PFSK-1 (cell line): ENCODE data around the gene IL4I1.

Experiments used
- POLR2AphosphoS5 ChIP-seq: IDR thresholded peaks from 2 replicates; pipeline ENCODE4 v1.6.1; 2012; ENCODE audit warnings: low read depth, mild to moderate bottlenecking, control low read depth, low read length, moderate library complexity
- SIN3A ChIP-seq: IDR thresholded peaks from 2 replicates; pipeline ENCODE4 v1.6.1; 2012; ENCODE audit warnings: mild to moderate bottlenecking, low read length, moderate library complexity, borderline replicate concordance; ENCODE audit not compliant: insufficient read depth
- TAF1 ChIP-seq: IDR thresholded peaks from 2 replicates; pipeline ENCODE4 v1.6.1; 2012; ENCODE audit warnings: low read length, control low read depth, borderline replicate concordance; ENCODE audit not compliant: insufficient read depth

GRCh38 chr19:49933643-49934042 is 37.0 kb upstream of the IL4I1 start:
- no peak for TF ChIP-seq POLR2AphosphoS5
- no peak for TF ChIP-seq SIN3A
- no peak for TF ChIP-seq TAF1
